SJSA1 (cell line): ENCODE data around the gene TUBG1. TPM values are rescaled to one million over a fixed set of nuclear protein-coding genes. Genes with fewer than 3 reads are reported as not detected.
A peak's percentile ranks its signal among the peaks of the same experiment; 100 is the strongest.

Experiments used
- DNase-seq, 2 experiments: peaks; one replicate each; pipeline ENCODE4 v3.0.0-alpha.2; 2015 to 2020; ENCODE audit warnings: low spot score in 2 of 2, low read depth in 1 of 2
- H3K27ac ChIP-seq: fragments of 250-450 bp; sonication (Bioruptor Pico); 2 replicates; pipeline ENCODE4 v1.5.1; 2020; ENCODE audit warnings: mild to moderate bottlenecking, moderate library complexity
- H3K27me3 ChIP-seq: fragments of 250-450 bp; sonication (Bioruptor Pico); replicated peaks from 2 replicates; pipeline ENCODE4 v1.5.1; 2020; ENCODE audit warnings: mild to moderate bottlenecking, moderate library complexity
- H3K36me3 ChIP-seq: fragments of 250-450 bp; sonication (Bioruptor Pico); 2 replicates; pipeline ENCODE4 v1.5.1; 2020; ENCODE audit warnings: mild to moderate bottlenecking
- H3K4me1 ChIP-seq: fragments of 250-450 bp; sonication (Bioruptor Pico); replicated peaks from 2 replicates; pipeline ENCODE4 v1.6.1; 2021; ENCODE audit warnings: mild to moderate bottlenecking
- H3K4me3 ChIP-seq: fragments of 250-450 bp; sonication (Bioruptor Pico); 2 replicates; pipeline ENCODE4 v1.5.1; 2020; ENCODE audit warnings: mild to moderate bottlenecking
- H3K9me3 ChIP-seq: fragments of 250-450 bp; sonication (Bioruptor Pico); replicated peaks from 2 replicates; pipeline ENCODE4 v1.5.1; 2020; ENCODE audit warnings: mild to moderate bottlenecking
- total RNA-seq: library from RNA; depleted of rRNA; stranded (reverse); fragments of >200 nt; shearing (Covaris generic); gene quantifications from 2 replicates; pipeline ENCODE4 v1.2.3, GENCODE V29; 2014; rRNA removed

Gene TUBG1
- 45.5 and 81.4 TPM in 2 replicates for total RNA-seq

DNA sequence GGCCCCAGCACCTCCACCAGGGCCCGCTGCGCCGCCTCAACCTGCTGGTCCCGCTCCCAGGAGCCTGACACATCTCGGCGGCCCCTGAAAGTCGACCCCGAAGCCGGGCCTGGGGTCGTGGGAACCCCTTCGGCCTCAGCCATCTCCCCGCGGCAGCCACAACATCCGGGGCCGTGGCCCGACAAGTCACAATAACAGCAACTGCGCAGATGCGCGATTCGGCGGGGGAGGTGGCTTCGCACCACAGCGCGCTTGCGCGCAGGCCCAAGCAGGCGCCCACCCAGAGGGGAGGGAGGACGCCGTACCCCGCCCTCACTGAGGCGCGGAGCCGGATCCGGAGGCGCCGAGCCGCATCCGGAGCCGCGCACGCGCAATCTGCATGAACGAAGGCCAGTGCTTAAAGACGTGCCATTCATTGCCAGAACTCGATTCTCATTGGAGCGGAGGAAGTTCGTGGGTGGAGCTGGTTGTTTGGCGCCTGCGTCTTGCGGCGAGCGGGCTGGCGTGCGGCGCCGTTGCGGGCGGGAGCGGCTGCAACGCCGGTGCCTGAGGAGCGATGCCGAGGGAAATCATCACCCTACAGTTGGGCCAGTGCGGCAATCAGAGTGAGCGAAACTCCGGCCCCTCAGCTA lies at the start of gene TUBG1, which contains the start of gene RETREG3:
TSS of gene TUBG1 (plus strand) at position 502 of the 632 bp plus-strand sequence. CDS start at position 557, 55 bp downstream.
TSS of gene RETREG3 (minus strand) at position 193 of the 632 bp plus-strand sequence. CDS start at position 143, 50 bp downstream.
- no peaks in the 10 kb centered on the region for H3K9me3 ChIP-seq
- H3K36me3 ChIP-seq, result peaks cover 31% of the 10 kb centered on the region
- H3K4me3 ChIP-seq, result peak within 1 kb of the TSS; percentile 68
- no peaks in the 10 kb centered on the region for H3K27me3 ChIP-seq
- H3K4me1 ChIP-seq, result peaks cover 11% of the 10 kb centered on the region
- DNase-seq, result peak; percentile 99
- H3K27ac ChIP-seq, result peak within 1 kb of the TSS; percentile 53

GRCh38 chr17:42560246-42560645 lies 49.2 kb upstream of the TUBG1 start:
- Histone ChIP-seq H3K4me1 (peaks cover 22% of the 10 kb centered on the region), H3K27me3 (no peaks in the 10 kb centered on the region), H3K4me3 (no peak overlapping the region), H3K36me3 (peaks cover 24% of the 10 kb centered on the region), H3K27ac (no peak overlapping the region), H3K9me3 (no peaks in the 10 kb centered on the region)
- no peak for DNase-seq

GRCh38 chr17:42561897-42562387 lies 47.5 kb upstream of the TUBG1 start, which contains the start of gene COASY:
Gene COASY (plus strand): TSS chr17:42562148. CDS start chr17:42562623, 475 bp downstream.
- H3K36me3 ChIP-seq, result peaks cover 41% of the 10 kb centered on the region
- H3K27ac ChIP-seq, result peak within 1 kb of the TSS; percentile 48
- H3K4me3 ChIP-seq, result peak within 1 kb of the TSS; percentile 59
- H3K9me3 ChIP-seq, result no peaks in the 10 kb centered on the region
- H3K27me3 ChIP-seq, result no peaks in the 10 kb centered on the region
- DNase-seq, result peak; percentile 89 to 97
- H3K4me1 ChIP-seq, result peaks cover 28% of the 10 kb centered on the region

- no peak for DNase-seq
- Histone ChIP-seq H3K4me3 (peak overlapping the region; percentile 59), H3K27me3 (no peaks in the 10 kb centered on the region)
Observed at GRCh38 chr17:42562388-42563142, 46.9 kb upstream of the TUBG1 start.

DNA sequence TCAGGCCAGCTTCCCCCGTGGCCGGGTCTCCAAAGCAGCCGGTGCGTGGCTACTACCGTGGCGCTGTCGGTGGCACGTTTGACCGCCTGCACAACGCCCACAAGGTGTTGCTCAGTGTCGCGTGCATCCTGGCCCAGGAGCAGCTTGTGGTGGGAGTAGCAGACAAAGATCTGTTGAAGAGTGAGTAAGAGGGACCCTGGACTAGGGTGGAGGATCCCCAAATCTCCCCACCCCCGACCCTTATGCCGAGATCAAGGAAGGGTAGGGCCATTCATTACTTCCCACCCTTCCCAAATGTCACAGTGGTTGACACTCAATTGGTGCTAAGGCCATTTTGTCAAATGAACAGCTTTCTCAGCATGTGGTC lies 46.4 kb upstream of the TUBG1 start:
- no peaks in the 10 kb centered on the region for H3K27me3 ChIP-seq
- H3K36me3 ChIP-seq, result peaks cover 52% of the 10 kb centered on the region
- peaks cover 35% of the 10 kb centered on the region for H3K4me1 ChIP-seq
- no peak for DNase-seq
- H3K4me3 ChIP-seq, result peak overlapping the region; percentile 59
- H3K27ac ChIP-seq, result no peak overlapping the region; the same call in 1 of the 2 replicates
- no peaks in the 10 kb centered on the region for H3K9me3 ChIP-seq

More at GRCh38 chr17:42562388-42563142, 46.9 kb upstream of the TUBG1 start:
- H3K27ac ChIP-seq, result peak overlapping the region; percentile 48
- H3K4me1 ChIP-seq, result peaks cover 30% of the 10 kb centered on the region
- H3K36me3 ChIP-seq, result peaks cover 48% of the 10 kb centered on the region
- H3K9me3 ChIP-seq, result no peaks in the 10 kb centered on the region

GRCh38 chr17:42563543-42563942 lies 45.9 kb upstream of the TUBG1 start:
- no peaks in the 10 kb centered on the region for H3K9me3 ChIP-seq
- H3K27ac ChIP-seq, result no peak overlapping the region
- H3K4me1 ChIP-seq, result peaks cover 35% of the 10 kb centered on the region
- peak overlapping the region; percentile 59 for H3K4me3 ChIP-seq
- no peaks in the 10 kb centered on the region for H3K27me3 ChIP-seq
- DNase-seq, result no peak
- peaks cover 55% of the 10 kb centered on the region for H3K36me3 ChIP-seq

DNA sequence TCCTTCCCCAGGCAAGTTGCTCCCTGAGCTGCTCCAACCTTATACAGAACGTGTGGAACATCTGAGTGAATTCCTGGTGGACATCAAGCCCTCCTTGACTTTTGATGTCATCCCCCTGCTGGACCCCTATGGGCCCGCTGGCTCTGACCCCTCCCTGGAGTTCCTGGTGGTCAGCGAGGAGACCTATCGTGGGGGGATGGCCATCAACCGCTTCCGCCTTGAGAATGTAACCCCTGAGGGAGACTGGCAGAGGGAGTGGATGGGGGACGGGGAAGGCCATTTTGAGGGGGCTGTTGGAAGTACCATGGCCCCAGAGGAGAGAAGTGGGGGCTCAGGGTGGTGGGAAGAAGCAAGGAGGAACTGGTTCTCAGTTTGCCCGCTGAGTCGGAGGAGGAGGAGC lies 45.5 kb upstream of the TUBG1 start:
- Histone ChIP-seq H3K27ac (no peak overlapping the region), H3K36me3 (peaks cover 59% of the 10 kb centered on the region), H3K4me3 (no peak overlapping the region)

GRCh38 chr17:42564815-42565522 lies 44.5 kb upstream of the TUBG1 start:
- no peak for DNase-seq
- no peak overlapping the region for H3K4me3 ChIP-seq
- peaks cover 70% of the 10 kb centered on the region for H3K36me3 ChIP-seq

More for the DNA sequence above, 45.5 kb upstream of the TUBG1 start:
- Histone ChIP-seq H3K27me3 (no peaks in the 10 kb centered on the region), H3K4me1 (peaks cover 35% of the 10 kb centered on the region), H3K9me3 (no peaks in the 10 kb centered on the region)
- DNase-seq, result no peak

GRCh38 chr17:42565523-42566214 lies 43.8 kb upstream of the TUBG1 start:
- no peak for DNase-seq
- no peak overlapping the region for H3K27ac ChIP-seq
- peaks cover 77% of the 10 kb centered on the region for H3K36me3 ChIP-seq
- H3K27me3 ChIP-seq, result no peaks in the 10 kb centered on the region
- peaks cover 35% of the 10 kb centered on the region for H3K4me1 ChIP-seq
- no peaks in the 10 kb centered on the region for H3K9me3 ChIP-seq
- no peak overlapping the region for H3K4me3 ChIP-seq

More at GRCh38 chr17:42564815-42565522, 44.5 kb upstream of the TUBG1 start:
- H3K4me1 ChIP-seq, result peaks cover 35% of the 10 kb centered on the region
- no peak overlapping the region for H3K27ac ChIP-seq
- H3K9me3 ChIP-seq, result no peaks in the 10 kb centered on the region
- no peaks in the 10 kb centered on the region for H3K27me3 ChIP-seq

- peak overlapping the region; percentile 62 for H3K4me3 ChIP-seq
- no peaks in the 10 kb centered on the region for H3K9me3 ChIP-seq
- H3K27me3 ChIP-seq, result no peaks in the 10 kb centered on the region
- H3K4me1 ChIP-seq, result peaks cover 31% of the 10 kb centered on the region
- peaks cover 83% of the 10 kb centered on the region for H3K36me3 ChIP-seq
- peak overlapping the region; percentile 55 for H3K27ac ChIP-seq
- DNase-seq, result no peak
Observed at GRCh38 chr17:42566215-42566882, 43.1 kb upstream of the TUBG1 start.

- Histone ChIP-seq H3K4me1 (peaks cover 27% of the 10 kb centered on the region), H3K36me3 (peaks cover 90% of the 10 kb centered on the region), H3K4me3 (peak within 1 kb of the TSS; percentile 62), H3K9me3 (no peaks in the 10 kb centered on the region), H3K27ac (peak within 1 kb of the TSS; percentile 55), H3K27me3 (no peaks in the 10 kb centered on the region)
- peak; percentile 87 to 94 for DNase-seq
Observed at GRCh38 chr17:42566883-42567573, 42.5 kb upstream of the TUBG1 start, which contains the start of gene MLX. Gene MLX (plus strand): TSS chr17:42567100. CDS start chr17:42567125, 25 bp downstream.
